HL-60 (cell line): ENCODE measurements around the gene PRKCE.

Source experiments
- POLR2AphosphoS5 ChIP-seq: IDR thresholded peaks from 2 replicates; pipeline ENCODE4 v1.6.1; 2012; ENCODE audit warnings: low read depth
- TF ChIP-seq, protein P1 (sequence below): IDR thresholded peaks from one replicate; pipeline ENCODE4 v1.5.1; 2011; ENCODE audit warnings: low read length, control low read depth, inconsistent platforms; ENCODE audit not compliant: insufficient read depth
- TF ChIP-seq, protein P2 (sequence below): IDR thresholded peaks from 2 replicates; pipeline ENCODE4 v1.6.1; 2012; ENCODE audit warnings: low read depth; ENCODE audit not compliant: insufficient replicate concordance

GRCh38 chr2:46086578-46087070 is 435.1 kb downstream of the PRKCE start:
- TF ChIP-seq, protein P1, sequence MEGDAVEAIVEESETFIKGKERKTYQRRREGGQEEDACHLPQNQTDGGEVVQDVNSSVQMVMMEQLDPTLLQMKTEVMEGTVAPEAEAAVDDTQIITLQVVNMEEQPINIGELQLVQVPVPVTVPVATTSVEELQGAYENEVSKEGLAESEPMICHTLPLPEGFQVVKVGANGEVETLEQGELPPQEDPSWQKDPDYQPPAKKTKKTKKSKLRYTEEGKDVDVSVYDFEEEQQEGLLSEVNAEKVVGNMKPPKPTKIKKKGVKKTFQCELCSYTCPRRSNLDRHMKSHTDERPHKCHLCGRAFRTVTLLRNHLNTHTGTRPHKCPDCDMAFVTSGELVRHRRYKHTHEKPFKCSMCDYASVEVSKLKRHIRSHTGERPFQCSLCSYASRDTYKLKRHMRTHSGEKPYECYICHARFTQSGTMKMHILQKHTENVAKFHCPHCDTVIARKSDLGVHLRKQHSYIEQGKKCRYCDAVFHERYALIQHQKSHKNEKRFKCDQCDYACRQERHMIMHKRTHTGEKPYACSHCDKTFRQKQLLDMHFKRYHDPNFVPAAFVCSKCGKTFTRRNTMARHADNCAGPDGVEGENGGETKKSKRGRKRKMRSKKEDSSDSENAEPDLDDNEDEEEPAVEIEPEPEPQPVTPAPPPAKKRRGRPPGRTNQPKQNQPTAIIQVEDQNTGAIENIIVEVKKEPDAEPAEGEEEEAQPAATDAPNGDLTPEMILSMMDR: no peak
- TF ChIP-seq POLR2AphosphoS5: no peak
- TF ChIP-seq, protein P2, sequence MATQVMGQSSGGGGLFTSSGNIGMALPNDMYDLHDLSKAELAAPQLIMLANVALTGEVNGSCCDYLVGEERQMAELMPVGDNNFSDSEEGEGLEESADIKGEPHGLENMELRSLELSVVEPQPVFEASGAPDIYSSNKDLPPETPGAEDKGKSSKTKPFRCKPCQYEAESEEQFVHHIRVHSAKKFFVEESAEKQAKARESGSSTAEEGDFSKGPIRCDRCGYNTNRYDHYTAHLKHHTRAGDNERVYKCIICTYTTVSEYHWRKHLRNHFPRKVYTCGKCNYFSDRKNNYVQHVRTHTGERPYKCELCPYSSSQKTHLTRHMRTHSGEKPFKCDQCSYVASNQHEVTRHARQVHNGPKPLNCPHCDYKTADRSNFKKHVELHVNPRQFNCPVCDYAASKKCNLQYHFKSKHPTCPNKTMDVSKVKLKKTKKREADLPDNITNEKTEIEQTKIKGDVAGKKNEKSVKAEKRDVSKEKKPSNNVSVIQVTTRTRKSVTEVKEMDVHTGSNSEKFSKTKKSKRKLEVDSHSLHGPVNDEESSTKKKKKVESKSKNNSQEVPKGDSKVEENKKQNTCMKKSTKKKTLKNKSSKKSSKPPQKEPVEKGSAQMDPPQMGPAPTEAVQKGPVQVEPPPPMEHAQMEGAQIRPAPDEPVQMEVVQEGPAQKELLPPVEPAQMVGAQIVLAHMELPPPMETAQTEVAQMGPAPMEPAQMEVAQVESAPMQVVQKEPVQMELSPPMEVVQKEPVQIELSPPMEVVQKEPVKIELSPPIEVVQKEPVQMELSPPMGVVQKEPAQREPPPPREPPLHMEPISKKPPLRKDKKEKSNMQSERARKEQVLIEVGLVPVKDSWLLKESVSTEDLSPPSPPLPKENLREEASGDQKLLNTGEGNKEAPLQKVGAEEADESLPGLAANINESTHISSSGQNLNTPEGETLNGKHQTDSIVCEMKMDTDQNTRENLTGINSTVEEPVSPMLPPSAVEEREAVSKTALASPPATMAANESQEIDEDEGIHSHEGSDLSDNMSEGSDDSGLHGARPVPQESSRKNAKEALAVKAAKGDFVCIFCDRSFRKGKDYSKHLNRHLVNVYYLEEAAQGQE: no peak
